ENCODE measurements around the gene HNRNPL.

HNRNPL gene

DNA sequence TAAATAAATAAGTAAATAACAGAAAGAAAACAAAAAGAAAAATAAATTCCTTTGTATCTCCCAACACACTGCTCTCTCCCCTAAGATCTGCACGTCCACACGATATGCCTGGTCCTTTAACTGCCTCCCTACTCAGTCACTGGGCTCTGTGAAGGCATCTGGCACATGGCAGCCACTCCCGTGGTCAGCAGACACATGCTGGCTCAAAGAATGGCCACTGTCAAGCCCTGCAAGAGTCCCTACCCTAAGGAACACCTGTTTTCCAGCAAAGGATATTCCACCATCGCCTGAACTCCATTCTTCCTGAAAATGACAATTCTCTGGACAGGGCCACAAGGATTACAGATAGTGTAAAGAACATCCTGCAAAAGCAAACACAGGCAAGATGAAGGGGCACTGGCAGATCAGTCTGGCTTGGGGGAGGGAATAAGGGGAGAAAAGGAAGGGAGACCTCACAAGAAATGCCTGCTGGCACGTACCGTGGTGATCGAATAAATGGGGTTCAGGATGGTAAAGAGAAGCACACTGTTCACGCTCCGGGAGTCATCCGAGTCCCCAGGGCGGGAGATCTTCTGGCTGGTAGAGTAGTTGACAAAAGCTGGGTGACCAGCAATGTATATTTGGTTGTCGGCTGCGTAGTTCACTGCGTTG, 4.3 kb downstream of the HNRNPL start:
- no peak for DNase-seq (ENCODE audit: low read depth in 3 of 3)

GRCh38 chr19:38844093-38844686, 5.6 kb downstream of the HNRNPL start:
- DNase-seq (ENCODE audit: low read depth in 3 of 3) = no peak

DNA sequence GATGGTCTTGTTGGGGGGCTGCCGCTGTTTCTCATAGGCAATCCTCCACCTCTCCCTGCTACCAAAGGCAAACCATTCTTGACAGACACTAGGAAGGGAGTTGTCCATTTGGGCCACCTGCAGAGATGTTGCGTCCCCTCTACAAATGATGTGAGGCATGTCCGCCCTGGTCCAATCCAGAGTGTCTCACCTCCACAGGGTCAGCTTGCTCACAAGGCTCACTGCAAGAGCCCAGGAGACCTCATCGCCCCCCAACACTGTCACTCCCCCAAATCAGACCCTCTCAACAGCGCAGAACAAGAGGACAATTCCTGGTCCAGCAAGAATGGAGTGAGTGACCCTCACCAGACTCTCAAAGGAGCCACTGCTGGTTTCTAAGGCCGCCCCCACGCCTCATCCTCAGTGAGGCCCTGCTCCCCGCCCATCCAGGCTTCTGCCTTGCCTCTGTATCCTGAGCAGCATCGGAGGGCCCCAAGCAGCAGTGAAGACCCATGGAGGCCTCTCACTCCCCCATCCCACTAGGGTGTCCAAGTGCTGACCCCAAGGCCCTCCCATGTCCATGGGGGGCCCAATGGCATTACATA, 6.5 kb downstream of the HNRNPL start:
- DNase-seq (ENCODE audit: low read depth in 3 of 3) = no peak

DNA sequence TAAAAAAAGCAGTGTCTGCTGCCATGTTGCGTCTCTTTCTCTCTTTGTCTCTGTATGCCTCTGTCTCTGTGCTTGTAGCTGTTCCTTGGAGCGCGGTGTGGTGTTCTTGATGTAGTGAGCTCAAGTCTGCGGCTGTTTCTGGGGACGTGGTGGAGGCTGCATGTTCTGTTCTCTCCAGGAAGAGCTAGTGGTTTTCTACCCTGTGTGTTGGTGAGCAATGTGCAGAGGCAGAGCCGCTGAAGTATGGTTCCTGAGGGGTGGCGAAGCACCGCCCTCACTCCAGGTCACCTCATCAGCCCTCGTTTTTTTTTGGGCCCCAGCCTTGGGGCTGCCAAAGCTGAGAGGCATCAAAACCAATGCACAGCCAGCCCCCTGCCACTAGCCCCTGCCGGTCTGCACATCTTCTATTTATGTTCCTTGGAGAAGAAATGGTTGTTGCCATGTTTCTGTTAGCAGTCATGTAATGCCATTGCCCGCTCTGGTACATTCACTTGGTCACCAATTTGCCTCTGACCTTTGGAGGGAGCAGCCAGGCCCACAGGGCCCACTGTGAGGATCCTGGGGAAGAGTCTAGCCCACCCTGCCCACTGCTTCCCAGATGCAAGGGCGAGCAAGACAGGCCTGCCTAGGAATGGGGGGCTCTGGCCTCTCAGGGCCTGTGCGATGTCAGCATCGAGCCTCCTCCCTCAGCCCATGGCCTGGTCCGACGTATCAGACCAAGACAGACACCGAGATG, 7.2 kb downstream of the HNRNPL start:
- DNase-seq (ENCODE audit: low read depth in 3 of 3) = peak in 2 of 3 donors; percentile 48 to 50

DNA sequence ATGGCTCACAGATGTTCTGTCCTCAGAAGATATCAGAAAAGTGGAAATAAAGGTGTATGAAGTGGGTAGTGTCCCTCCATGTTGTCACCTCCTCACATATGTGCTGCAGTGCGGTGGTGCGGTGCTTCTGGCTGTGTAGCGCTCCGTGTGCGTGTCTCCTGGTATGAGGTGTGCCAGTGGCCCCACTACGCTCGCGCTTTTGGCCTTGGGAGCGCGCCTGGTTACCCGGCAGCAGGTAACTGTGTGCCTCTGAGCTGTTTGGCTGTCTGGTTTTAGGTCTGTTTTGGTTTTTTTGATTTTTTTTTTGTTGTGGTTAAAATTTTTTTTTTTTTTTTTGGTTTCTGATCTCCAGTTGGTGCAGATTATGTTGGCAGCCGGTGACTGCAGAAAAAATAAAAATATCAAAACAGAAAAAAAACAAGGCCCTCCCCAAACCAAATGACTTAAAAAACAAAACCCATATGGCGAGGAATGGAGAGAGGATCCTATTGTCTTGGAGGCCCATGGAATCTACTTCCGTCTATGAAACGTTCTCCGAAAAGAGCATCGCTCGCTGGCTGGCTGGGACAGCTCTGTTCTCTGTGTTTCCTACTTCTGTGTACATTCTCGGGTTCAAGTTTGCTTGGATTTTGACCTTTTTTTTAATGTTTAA, 7.9 kb downstream of the HNRNPL start:
- no peak for DNase-seq (ENCODE audit: low read depth in 3 of 3)

DNA sequence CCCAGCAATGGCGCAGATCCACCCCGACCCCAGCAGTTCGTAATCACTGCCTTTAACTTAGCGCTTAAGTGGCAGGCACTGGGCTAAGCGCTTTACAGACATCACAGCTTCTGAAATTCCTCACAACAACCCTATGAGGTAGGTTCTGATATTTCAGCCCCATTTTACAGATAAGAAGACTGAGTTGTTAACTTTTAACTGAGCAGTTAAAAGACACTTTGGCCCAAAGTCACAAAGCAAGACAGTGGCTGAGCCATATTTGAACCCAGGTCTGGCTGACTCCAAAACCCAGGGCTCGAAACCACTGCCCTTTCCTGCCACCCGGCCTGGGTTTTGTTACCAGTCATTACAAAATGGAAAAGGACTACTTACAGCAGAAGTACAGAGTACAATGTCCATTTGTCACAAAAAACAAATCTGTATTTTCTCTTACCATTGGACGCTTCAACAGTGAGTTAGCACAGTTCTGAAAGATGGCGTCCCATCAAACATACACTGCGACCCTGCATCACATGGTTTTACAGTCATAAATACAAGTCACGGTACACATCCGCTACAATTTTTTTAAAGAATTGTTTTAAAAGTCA, 8.5 kb downstream of the HNRNPL start:
- no peak for DNase-seq (ENCODE audit: low read depth in 3 of 3)

GRCh38 chr19:38840583-38840968, 9.2 kb downstream of the HNRNPL start:
- no peak for DNase-seq (ENCODE audit: low read depth in 3 of 3)

GRCh38 chr19:38839816-38840582, 9.8 kb downstream of the HNRNPL start:
- no peak for DNase-seq (ENCODE audit: low read depth in 3 of 3)

GRCh38 chr19:38838986-38839761, 10.6 kb downstream of the HNRNPL start:
- no peak for DNase-seq (ENCODE audit: low read depth in 3 of 3)

DNA sequence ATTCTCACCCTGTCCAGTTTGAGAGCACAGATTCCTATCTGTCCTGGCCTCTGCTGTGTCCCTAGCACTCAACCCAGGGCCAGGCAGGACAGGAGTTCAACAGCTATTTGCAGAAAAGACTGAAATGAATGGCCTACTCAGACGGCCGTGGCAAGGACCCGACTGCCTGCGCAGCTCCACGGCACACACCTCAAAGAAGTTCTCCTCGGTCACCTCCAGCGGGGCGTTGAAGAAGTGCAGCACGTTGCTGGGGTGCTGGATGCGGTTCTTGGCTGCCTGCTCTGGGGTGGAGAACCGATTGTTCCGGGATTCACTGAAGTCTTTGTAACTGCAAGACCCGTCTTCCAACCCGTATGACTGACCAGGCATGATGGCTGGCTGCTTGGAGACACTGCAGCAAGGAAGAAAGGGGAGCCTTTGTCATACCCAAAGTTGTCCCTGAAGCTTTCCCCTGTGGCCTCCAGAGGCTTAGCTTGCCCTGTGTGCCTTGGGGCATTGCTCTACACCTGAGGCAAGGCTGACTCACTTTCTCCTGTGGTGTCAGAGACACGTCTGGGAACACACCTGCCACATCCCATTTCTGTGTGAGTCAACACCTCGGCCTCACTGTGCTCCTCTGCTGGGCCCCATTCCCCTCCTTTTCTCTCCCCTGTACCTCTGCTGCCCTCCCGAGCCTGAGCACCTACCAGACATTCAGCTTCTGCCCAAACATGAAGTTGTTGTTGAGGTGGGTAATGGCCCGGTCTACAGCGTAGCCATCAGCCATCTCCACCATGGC, 11.4 kb downstream of the HNRNPL start:
- peak in 2 of 3 donors; percentile 52 to 69 for DNase-seq (ENCODE audit: low read depth in 3 of 3)

GRCh38 chr19:38837656-38838121, 12.1 kb downstream of the HNRNPL start:
- DNase-seq (ENCODE audit: low read depth in 3 of 3) = no peak

DNA sequence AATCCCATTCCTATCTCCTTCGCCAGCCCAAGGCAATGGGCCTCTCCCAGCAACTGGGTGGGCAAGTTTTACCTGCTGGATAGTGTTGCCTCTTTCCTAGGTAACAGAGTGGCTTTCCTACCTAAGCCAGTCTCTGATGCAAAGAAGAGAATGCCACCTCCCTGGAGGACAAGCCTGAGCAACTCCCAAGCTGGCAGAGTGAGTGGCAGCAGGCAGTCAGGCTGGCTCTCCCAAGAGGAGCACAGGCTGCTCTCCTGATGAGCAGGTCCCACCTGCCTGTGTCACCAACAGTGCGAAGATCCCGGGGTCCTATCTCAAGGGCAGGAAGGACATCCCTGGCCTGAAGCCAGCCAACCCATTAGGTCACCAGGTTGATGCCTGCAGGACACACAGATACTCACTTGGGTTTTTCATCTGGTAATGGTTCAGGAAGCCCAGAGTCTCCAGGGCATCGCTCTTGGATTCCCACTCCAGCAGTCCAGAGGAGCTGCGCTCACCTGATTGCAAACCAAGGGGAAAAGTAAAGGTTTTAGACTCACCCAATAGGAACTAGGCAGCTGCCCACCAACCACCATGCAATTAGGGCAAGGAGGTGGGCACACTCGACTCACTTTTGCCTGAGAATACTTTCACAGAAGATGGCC, 12.7 kb downstream of the HNRNPL start:
- DNase-seq (ENCODE audit: low read depth in 3 of 3) = no peak

GRCh38 chr19:38836159-38836982, 13.4 kb downstream of the HNRNPL start:
- DNase-seq (ENCODE audit: low read depth in 3 of 3) = no peak

DNA sequence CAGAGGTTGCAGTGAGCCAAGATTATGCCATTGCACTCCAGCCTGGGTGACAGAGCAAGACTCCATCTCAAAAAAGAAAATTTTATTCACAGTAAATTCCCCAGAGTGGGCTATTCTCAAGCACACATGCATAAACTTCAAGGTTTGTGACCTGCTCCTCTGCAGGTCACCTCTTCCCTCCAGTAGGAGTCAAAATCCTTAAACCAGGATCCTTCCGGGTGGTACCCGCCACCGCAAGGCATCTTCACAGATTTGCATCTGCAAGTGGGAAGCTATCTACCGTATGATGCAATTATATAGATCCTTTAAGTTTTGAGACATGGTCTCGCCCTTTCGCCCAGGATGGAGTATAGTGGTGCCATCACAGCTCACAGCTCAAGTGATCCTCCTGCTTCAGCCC, 15.2 kb downstream of the HNRNPL start:
- no peak for DNase-seq (ENCODE audit: low read depth in 3 of 3)

- no peak for DNase-seq (ENCODE audit: low read depth in 3 of 3)
Observed at GRCh38 chr19:38834104-38834490, 15.7 kb downstream of the HNRNPL start.

DNA sequence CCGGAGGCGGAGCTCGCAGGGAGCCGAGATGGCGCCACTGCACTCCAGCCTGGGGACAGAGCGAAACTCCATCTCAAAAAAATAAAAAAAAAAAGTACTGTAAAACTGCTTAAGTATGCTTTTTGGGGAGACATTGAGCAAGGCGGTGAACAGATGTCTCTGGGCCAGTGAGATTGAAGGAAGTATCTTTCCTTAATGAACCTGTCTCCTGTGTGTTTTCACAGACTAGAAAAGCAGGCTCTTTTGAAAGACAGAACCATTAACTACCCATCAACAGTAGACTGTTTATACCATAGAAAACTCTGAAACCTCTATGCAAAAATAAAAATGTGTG, 16.7 kb downstream of the HNRNPL start:
- no peak for DNase-seq (ENCODE audit: low read depth in 3 of 3)

DNA sequence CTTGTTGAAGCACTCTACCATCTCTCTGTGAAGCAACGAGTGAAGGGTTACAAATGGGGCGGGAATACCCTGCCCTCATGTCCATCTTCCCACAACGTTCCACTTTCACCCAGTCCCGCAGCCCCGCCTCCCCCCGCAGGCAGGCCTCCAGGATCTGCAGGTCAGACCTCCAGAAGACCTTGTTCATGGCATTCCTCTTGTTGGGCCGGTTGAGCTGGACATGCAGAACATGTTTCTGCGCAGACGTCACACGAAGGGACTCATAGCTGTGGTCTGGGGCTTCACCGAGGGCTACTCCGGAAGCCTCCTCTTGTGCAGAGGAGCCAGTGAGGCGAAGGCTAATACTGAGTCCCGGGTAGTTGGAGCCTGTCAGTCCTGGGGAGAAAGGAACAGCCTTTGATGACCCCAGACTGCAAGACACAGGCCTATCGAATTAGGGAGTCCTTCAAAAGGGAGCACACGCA, 18.6 kb downstream of the HNRNPL start:
- DNase-seq (ENCODE audit: low read depth in 3 of 3) = no peak

Measured in stimulated activated CD4-positive, alpha-beta T cell treated with anti-CD3 and anti-CD28 coated beads, TNF-alpha, amount 100 ng/mL, for 48 hours (primary cell).